COR-L47 (cell line): Measurements from ENCODE around the gene DSTN.
A peak's percentile ranks its signal among the peaks of the same experiment; 100 is the strongest.

Experiments used
- DNase-seq: peaks from one replicate; lab custom pipeline; 2025; lab: John Stamatoyannopoulos, UW

DSTN gene

GRCh38 chr20:17637413-17637780 lies 67.5 kb downstream of the DSTN start:
- DNase-seq = no peak

- DNase-seq = no peak
These were observed 68.2 kb downstream of the DSTN start for GRCh38 chr20:17637985-17638640.

DNA sequence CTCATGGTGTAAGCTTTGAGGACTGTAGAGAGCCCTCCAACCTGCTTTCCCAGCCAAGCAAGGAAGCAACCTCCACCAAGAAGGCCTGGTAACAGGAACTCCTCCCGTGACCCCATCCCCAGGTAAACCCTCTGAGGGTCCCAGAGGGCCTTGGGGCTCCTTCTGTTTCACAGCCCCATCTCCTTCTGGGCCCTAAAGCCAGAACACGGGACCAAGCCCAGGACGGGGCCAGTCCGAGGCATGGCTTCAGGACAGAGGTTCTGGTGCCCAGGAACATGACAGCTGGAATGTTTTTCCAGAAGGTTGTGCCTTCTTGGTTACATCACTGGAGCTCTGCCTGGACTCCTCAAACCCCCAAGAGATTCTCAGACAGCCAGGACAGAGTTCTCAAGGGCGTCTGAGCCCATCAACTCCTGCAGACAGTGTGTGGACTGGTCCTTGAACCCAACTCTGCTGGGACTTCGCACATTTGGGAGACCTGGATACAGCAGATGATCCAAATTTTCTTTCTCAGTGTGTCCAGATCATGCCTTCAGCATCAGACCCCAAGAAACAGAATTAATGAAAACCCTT lies 69.0 kb downstream of the DSTN start:
- no peak for DNase-seq

- no peak for DNase-seq
These were observed 70.4 kb downstream of the DSTN start for GRCh38 chr20:17640146-17640874.

GRCh38 chr20:17640875-17641378 lies 71.1 kb downstream of the DSTN start:
- DNase-seq = no peak

- no peak for DNase-seq
These were observed 71.7 kb downstream of the DSTN start for GRCh38 chr20:17641520-17641964.

DNA sequence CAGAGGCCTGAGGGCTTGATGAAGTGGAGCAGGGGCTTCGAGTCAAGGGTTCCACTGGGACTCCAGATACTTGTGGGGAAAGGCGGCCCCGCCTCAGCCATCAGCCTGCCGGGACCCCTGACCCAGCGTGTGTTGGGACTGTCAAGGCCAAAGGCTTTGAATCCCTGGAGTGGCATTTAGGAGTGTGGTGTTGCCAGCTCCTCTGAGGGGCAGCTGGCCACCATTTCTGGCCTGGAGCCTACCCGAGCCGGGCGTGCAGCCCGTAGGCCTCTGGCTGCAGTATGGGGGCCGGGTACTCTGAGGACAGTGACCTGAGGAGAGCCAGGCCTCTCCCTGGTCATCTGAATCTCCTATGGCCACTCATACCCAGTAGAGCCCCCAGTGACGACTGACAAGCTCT lies 72.1 kb downstream of the DSTN start:
- DNase-seq = no peak

DNA sequence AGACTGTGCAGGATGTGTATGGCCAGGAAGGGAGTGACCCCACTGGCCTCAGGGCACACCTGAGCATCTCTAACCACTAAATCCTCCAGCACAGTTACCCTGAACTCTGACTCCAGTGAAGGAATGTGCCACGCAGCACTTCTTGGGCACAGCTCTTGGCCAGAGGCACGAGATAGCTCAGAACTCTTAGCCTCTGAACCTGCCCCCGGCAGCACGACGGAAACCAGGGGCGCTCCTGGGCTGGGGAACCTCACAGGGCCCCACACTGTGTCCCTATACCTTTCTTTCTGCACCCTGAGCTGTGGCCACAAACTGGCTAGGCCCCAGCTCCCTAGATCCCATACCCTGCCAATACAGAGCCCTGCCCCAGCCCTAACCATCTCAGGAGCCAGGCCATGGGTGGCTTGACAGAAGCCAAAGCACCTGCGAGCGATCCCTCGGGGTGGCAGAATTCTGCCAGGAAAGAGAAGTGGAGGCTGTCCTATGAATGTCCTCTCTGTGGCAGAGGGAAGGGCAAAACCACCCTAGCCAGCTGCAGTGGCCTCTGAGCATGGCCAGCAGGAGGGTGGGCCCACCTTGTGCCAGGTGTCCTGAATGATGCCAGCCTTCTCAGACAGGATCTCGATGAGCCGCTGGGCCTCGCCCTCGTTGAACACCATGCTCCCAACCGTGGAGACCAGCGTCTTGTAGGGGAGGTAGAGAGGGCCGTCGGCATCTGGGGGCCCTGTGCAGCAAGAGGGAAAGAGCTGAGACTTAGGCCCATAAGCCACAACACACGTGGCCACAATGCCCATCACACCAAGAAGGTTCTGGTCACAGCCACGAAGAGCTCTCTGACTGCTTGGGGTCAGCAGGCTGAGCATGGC lies 72.8 kb downstream of the DSTN start:
- DNase-seq = no peak

GRCh38 chr20:17643531-17644188 lies 73.8 kb downstream of the DSTN start:
- DNase-seq = no peak

GRCh38 chr20:17644451-17644850 lies 74.6 kb downstream of the DSTN start:
- no peak for DNase-seq

DNA sequence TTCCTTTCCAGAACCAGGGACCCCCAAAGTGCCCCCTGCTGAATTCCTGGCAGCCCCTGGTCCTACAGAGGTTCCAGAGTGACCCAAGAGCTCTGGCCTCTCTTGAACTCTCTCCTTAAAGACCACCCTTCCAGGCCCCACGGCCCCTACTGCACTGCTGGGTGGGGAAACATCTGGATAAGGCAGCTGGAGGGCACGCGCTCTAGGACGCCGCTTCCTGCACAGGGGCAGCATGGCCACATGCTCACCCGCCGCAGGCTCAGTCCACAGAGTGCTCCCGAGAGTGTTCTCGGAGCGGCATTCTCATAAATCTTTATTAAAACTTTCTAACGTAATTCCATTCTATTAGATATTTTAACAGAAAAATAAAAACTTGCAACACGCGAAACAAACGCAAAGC lies 75.1 kb downstream of the DSTN start:
- DNase-seq = no peak

DNA sequence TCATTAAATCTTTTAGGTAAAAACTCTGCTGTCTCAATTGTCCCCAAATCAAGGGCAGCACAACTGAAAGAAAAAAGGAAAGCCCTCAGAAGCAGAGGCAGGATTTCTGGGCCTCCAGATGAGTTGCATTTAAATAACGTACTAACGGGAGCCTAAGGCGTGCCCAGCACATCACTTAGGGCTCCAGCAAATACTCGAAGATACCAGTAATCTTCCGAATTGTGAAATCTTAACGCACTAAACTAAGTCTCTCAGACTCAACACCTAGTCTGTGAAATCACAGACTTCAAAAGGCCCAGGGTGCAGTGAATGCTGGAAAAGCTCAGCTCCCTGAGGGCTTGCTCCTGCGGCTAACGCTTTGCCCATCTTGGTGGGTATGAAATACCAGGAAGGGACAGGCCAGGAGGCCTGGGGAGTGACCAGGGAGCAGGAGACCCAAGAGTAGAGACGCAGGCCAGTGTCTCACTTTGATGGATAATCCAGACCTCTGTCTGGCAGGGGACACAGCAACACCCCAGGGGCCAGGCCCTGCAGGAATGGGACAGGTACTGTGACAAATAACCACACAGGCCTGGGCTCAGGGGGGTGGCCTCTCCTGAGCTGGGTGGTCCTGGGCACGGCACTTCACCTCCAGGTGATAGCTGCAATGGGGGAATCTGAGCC lies 75.8 kb downstream of the DSTN start:
- DNase-seq = no peak

DNA sequence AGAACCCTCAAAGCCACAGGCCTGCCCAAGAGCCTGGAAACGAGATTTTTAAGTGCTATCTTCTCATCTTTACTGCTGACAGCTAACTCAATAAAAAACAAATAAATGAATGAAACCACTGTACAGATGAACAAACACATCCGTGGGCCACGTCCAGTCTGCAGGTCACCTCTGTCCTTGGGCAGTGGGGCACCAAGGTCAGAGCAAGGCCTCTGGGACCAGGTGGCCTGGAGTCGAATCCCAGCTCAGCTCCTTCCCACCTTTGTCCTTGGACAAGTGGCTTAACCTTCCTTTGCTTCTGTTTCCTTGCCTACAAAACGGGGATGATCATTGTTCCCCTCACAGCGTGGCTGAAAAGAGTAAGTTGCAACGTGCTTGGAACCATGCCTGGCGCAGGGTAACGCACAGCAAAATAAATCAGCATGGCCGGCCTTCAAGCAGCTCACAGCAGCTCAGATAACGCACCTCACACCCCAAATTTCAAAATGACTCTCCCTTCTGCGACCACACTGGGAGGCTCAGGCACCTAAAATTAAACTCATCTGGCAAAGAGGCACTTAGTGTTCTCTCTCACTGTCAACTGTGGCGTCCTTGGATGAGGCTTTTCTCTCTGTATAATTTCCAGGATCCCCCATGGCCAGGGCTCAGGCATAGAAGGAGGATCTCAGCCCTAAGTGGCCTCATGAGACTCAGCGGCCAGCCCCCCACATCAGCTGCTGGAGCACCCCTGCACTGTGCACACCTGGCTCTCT lies 76.5 kb downstream of the DSTN start:
- no peak for DNase-seq

GRCh38 chr20:17646961-17647301 lies 77.1 kb downstream of the DSTN start:
- no peak for DNase-seq

GRCh38 chr20:17647391-17648314 lies 77.8 kb downstream of the DSTN start:
- no peak for DNase-seq

- DNase-seq = no peak
These were observed 78.4 kb downstream of the DSTN start for GRCh38 chr20:17648315-17648646.

GRCh38 chr20:17648791-17649730 lies 79.2 kb downstream of the DSTN start:
- peak; percentile 44 for DNase-seq
